HepG2 (cell line): ENCODE measurements around the gene LSM12. TPM values are rescaled to one million over a fixed set of nuclear protein-coding genes. Genes with fewer than 3 reads are reported as not detected.

ENCODE experiments used
- BRD4 ChIP-seq: sonication (generic); formaldehyde crosslinking; IDR thresholded peaks from 2 replicates; pipeline ENCODE4 v1.4.0; 2020; ENCODE audit warnings: missing genetic modification reagents
- CBX2 ChIP-seq, 2 experiments: fragments of 200-600 bp in 1 of 2; sonication (generic); formaldehyde crosslinking in 1 of 2; IDR thresholded peaks; 2 replicates each; pipeline versions ENCODE4 v1.7.0 to v1.8.1; 2018 to 2022; ENCODE audit warnings: low read depth in 2 of 2, low read length in 1 of 2, mild to moderate bottlenecking in 1 of 2, missing genetic modification reagents in 1 of 2
- HIC2 ChIP-seq: sonication (generic); formaldehyde crosslinking; IDR thresholded peaks from 2 replicates; pipeline ENCODE4 v1.9.0; 2022; ENCODE audit warnings: low read depth, missing genetic modification reagents
- NFKBIZ ChIP-seq: IDR thresholded peaks from 2 replicates; pipeline ENCODE4 v1.6.1; 2018; ENCODE audit warnings: missing genetic modification reagents, missing compliant biosample characterization
- SPEN ChIP-seq: sonication (generic); formaldehyde crosslinking; IDR thresholded peaks from 2 replicates; pipeline ENCODE4 v1.5.1; 2020; ENCODE audit warnings: low read depth, mild to moderate bottlenecking, missing genetic modification reagents
- STAG1 ChIP-seq: sonication (generic); formaldehyde crosslinking; IDR thresholded peaks from 2 replicates; pipeline ENCODE4 v1.4.0; 2020; ENCODE audit warnings: missing genetic modification reagents
- ZBTB7A ChIP-seq: sonication (generic); formaldehyde crosslinking; IDR thresholded peaks from 2 replicates; pipeline ENCODE4 v1.8.0; 2022; ENCODE audit warnings: mild to moderate bottlenecking, missing genetic modification reagents
- ZFP36L2 ChIP-seq: sonication (generic); formaldehyde crosslinking; IDR thresholded peaks from 2 replicates; pipeline ENCODE4 v1.4.0; 2020; ENCODE audit warnings: missing genetic modification reagents
- ZNF142 ChIP-seq: sonication (generic); formaldehyde crosslinking; IDR thresholded peaks from 2 replicates; pipeline ENCODE4 v1.4.0; 2020; ENCODE audit warnings: missing genetic modification reagents
- ZNF317 ChIP-seq: sonication (generic); formaldehyde crosslinking; IDR thresholded peaks from 2 replicates; pipeline ENCODE4 v1.5.0; 2020; ENCODE audit warnings: mild to moderate bottlenecking, missing genetic modification reagents
- ZNF335 ChIP-seq: sonication (generic); formaldehyde crosslinking; IDR thresholded peaks from 2 replicates; pipeline ENCODE4 v1.4.0; 2020; ENCODE audit warnings: missing genetic modification reagents
- ZNF704 ChIP-seq: sonication (generic); formaldehyde crosslinking; IDR thresholded peaks from 2 replicates; pipeline ENCODE4 v1.8.1; 2023; ENCODE audit warnings: mild to moderate bottlenecking, inconsistent platforms, moderate library complexity, missing genetic modification reagents, borderline replicate concordance
- ZNF781 ChIP-seq: sonication (generic); formaldehyde crosslinking; IDR thresholded peaks from 2 replicates; pipeline ENCODE4 v1.5.1; 2020; ENCODE audit warnings: borderline replicate concordance, mild to moderate bottlenecking, missing genetic modification reagents; ENCODE audit errors: not compliant biosample characterization
- polyA plus RNA-seq, 8 experiments: library from polyadenylated mRNA; depleted of rRNA in 3 of 8; stranded (reverse) in 7 of 8; unstranded in 1 of 8; fragments of >200 nt; fragmentation: Illumina TruSeq in 4 of 8; extraction: Trizol in 4 of 8; gene quantifications; 2 replicates each; pipeline versions ENCODE4 v1.2.1 to v1.2.3, GENCODE V29; 2011 to 2016; ENCODE audit warnings: low read depth in 4 of 8, missing spikeins in 1 of 8, mixed read lengths in 1 of 8; ENCODE audit not compliant: insufficient read depth in 1 of 8
- total RNA-seq, 5 experiments: library from RNA; depleted of rRNA; stranded (reverse); fragments of >200 nt; fragmentation: Illumina TruSeq; extraction: Trizol; gene quantifications; 2 replicates each; pipeline ENCODE4 v1.2.3, GENCODE V29; 2016; ENCODE audit warnings: low read depth in 1 of 5
- TF ChIP-seq, protein P1 (sequence below): sonication (generic); formaldehyde crosslinking; IDR thresholded peaks from 2 replicates; pipeline ENCODE4 v1.4.0; 2020; ENCODE audit warnings: mild to moderate bottlenecking, missing genetic modification reagents

Gene LSM12
- total and polyA plus RNA-seq, 2 of the 13 experiments (the other 11 are each of a cell fraction or from before 2014, with no cell fraction given), result 52.8 to 55.7 TPM

DNA sequence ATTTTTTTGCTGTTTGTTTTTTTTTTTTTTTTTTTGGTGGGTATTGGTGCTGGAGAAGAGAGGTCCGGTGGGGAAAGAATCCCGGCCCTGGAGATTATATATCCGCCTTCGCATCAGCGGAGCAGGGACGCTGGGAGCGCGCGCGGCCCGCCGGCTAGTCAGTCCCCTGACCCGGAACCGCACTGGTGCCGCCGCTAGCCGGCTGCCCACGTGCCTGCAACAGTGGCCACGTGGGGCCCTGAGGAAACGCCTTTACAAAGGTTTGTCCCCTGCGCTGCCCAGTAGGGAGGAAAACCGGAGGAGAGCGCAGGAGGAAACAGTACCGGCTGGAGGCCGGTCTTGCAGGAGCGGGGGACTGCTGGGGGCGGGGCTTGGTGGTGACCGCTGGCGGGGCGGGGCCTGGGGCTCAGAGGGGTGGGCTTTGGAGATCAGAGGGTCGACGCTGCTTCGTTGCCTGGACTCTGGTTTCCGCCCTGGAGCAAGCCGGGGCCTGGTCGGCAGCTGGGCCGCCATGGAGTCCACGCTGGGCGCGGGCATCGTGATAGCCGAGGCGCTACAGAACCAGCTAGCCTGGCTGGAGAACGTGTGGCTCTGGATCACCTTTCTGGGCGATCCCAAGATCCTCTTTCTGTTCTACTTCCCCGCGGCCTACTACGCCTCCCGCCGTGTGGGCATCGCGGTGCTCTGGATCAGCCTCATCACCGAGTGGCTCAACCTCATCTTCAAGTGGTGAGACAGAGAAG is 4.2 kb upstream of the LSM12 start, which contains the start of gene G6PC3 (continued):
- TF ChIP-seq ZNF704 (no peak), SPEN (peak; percentile 97), ZNF317 (CRISPR knock-in tag) (peak; percentile 83), ZNF781 (CRISPR knock-in tag) (peak; percentile 95), STAG1 (CRISPR knock-in tag) (peak; percentile 30; the same call in 1 of the 2 replicates), ZFP36L2 (no peak), BRD4 (CRISPR knock-in tag) (peak; percentile 84), CBX2 (IDR thresholded peaks at IDR 0.05; ENCODE audit: low read depth, low read length) (no peak), CBX2 (CRISPR knock-in tag; IDR thresholded peaks at IDR 0.05; ENCODE audit: low read depth) (peak; percentile 79; the same call in 1 of the 2 replicates), ZNF335 (CRISPR knock-in tag) (peak; percentile 94), ZBTB7A (CRISPR knock-in tag) (peak; percentile 71), HIC2 (CRISPR knock-in tag) (0 out of 2 replicates have a peak, but pooled peaks have one; percentile 31), ZNF142 (CRISPR knock-in tag) (peak; percentile 85), NFKBIZ (peak; percentile 93; the same call in 1 of the 2 replicates)
- TF ChIP-seq, protein P1, sequence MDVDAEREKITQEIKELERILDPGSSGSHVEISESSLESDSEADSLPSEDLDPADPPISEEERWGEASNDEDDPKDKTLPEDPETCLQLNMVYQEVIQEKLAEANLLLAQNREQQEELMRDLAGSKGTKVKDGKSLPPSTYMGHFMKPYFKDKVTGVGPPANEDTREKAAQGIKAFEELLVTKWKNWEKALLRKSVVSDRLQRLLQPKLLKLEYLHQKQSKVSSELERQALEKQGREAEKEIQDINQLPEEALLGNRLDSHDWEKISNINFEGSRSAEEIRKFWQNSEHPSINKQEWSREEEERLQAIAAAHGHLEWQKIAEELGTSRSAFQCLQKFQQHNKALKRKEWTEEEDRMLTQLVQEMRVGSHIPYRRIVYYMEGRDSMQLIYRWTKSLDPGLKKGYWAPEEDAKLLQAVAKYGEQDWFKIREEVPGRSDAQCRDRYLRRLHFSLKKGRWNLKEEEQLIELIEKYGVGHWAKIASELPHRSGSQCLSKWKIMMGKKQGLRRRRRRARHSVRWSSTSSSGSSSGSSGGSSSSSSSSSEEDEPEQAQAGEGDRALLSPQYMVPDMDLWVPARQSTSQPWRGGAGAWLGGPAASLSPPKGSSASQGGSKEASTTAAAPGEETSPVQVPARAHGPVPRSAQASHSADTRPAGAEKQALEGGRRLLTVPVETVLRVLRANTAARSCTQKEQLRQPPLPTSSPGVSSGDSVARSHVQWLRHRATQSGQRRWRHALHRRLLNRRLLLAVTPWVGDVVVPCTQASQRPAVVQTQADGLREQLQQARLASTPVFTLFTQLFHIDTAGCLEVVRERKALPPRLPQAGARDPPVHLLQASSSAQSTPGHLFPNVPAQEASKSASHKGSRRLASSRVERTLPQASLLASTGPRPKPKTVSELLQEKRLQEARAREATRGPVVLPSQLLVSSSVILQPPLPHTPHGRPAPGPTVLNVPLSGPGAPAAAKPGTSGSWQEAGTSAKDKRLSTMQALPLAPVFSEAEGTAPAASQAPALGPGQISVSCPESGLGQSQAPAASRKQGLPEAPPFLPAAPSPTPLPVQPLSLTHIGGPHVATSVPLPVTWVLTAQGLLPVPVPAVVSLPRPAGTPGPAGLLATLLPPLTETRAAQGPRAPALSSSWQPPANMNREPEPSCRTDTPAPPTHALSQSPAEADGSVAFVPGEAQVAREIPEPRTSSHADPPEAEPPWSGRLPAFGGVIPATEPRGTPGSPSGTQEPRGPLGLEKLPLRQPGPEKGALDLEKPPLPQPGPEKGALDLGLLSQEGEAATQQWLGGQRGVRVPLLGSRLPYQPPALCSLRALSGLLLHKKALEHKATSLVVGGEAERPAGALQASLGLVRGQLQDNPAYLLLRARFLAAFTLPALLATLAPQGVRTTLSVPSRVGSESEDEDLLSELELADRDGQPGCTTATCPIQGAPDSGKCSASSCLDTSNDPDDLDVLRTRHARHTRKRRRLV (CRISPR knock-in tag), result peak; percentile 89
